ENCODE data around the gene FUBP3.
"Not testable (repeated sequence)": the region's sequence is repeated elsewhere in the genome, so short reads cannot be mapped to it uniquely, and the experiment has no call there.

FUBP3 gene

DNA sequence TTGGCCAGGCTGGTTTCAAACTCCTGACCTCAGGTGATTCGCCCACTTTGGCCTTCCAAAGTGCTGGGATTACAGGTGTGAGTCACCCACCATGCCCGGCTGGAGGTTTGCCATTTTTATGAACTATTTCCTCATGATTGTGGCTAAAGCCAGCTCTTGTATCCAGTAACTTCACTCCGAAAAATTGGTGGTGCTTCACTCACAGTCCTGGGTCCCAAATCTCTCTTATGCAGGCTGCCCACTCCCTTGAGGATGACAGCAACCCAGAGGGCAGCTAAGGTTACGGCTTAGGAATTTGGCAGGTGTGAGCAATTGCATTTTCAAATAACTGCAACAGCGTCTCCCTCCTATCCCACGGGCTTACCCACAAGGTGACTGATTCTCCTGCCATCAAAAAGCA lies 23.4 kb upstream of the FUBP3 start:
- POLR2A ChIA-PET = no interaction called here
- CTCF ChIA-PET = no interaction called here
- TF ChIP-seq, protein P1, sequence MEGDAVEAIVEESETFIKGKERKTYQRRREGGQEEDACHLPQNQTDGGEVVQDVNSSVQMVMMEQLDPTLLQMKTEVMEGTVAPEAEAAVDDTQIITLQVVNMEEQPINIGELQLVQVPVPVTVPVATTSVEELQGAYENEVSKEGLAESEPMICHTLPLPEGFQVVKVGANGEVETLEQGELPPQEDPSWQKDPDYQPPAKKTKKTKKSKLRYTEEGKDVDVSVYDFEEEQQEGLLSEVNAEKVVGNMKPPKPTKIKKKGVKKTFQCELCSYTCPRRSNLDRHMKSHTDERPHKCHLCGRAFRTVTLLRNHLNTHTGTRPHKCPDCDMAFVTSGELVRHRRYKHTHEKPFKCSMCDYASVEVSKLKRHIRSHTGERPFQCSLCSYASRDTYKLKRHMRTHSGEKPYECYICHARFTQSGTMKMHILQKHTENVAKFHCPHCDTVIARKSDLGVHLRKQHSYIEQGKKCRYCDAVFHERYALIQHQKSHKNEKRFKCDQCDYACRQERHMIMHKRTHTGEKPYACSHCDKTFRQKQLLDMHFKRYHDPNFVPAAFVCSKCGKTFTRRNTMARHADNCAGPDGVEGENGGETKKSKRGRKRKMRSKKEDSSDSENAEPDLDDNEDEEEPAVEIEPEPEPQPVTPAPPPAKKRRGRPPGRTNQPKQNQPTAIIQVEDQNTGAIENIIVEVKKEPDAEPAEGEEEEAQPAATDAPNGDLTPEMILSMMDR (IDR thresholded peaks at IDR 0.05; ENCODE audit: control extremely low read depth, extremely low read depth, low read depth, missing control alignments) = no peak
- DNase-seq (ENCODE audit: extremely low spot score) = no peak

DNA sequence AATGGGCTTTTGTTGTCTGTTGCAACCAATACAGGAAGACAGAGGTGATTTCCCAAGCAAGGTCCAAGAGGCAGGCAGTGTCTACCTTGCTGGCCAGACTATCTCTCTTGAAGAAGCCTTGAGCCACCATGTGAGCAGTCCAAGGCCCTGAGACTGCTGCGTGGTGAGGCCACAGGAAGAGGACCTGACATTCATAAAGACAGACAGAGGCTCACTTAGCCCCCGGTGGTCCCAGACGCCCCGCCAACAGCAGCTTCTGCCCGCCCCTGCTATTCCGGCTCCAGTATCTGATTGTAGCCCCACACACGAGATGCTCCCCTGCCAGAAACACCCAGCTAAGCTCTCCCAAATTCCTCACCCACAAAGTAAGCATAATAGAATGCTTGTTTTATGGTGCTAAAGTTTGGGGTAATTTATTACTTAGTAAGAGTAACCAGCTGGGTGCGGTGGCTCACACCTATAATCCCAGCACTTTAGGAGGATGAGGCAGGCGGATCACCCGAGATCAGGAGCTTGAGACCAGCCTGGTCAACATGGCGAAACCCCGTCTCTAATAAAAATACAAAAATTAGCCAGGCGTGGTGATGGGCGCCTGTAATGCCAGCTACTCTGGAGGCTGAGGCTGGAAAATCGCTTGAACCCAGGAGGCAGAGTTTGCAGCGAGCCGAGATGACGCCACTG lies 22.8 kb upstream of the FUBP3 start:
- ChIA-PET POLR2A (no interaction called here), CTCF (no interaction called here)
- no peak for DNase-seq (ENCODE audit: extremely low spot score)
- TF ChIP-seq, protein P1 (IDR thresholded peaks at IDR 0.05; ENCODE audit: control extremely low read depth, extremely low read depth, low read depth, missing control alignments) = no peak

DNA sequence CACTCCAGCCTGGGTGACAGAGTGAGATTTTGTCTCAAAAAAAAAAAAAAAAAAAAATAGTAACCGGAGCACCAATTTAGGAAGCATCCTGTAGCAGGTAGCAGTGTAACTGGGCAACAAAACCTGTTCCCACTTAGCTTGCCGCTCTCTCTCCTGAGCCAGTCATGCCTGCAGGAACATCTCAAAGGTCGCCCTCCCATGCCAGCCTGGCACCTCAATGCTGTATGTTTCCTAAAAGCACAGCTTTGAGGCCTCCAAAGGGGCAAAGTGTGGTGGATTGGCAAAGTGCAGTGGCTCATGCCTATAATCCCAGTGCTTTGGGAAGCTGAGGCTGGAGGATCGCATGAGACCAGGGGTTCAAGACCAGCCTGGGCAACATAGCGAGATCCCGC lies 22.3 kb upstream of the FUBP3 start:
- DNase-seq (ENCODE audit: extremely low spot score) = no peak
- CTCF ChIA-PET = no interaction called here
- TF ChIP-seq, protein P1 (IDR thresholded peaks at IDR 0.05; ENCODE audit: control extremely low read depth, extremely low read depth, low read depth, missing control alignments) = no peak
- POLR2A ChIA-PET = no interaction called here

DNA sequence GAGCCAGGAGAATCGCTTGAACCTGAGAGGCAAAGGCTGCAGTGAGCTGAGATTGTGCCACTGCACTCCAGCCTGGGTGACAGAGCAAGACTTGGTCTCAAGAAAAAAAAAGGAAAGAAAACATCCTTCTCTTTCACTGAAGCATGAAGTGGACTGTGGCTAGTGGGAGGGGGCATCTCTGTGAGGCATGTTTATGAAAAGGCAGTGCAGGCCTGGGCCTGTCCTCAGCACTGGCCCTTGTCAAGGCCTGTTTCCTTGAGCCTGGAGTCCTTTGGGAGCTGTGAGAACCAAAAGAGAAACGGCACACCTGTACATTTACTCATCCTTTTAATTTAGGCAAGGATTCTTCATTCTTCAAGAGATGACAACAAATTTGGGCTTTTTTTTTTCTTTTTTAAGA lies 18.3 kb upstream of the FUBP3 start:
- ChIA-PET CTCF (no interaction called here), POLR2A (no interaction called here)
- TF ChIP-seq, protein P1 (IDR thresholded peaks at IDR 0.05; ENCODE audit: control extremely low read depth, extremely low read depth, low read depth, missing control alignments) = no peak
- no peak for DNase-seq (ENCODE audit: extremely low spot score)

DNA sequence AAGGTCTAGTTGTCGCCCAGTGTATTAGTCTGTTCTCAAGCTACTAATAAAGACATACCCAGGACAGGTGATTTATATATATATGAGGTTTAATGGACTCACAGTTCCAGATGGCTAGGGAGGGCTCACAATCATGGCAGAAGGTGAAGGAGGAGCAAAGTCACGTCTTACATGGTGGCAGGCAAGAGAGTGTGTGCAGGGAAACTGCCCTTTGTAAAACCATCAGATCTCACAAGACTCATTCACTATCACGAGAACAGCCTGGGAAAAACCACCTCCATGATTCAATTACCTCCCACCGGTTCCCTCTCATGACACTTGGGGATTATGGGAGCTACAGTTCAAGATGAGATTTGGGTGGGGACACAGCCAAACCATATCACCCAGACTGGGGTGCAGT lies 16.9 kb upstream of the FUBP3 start:
- POLR2A ChIA-PET = not testable (repeated sequence)

DNA sequence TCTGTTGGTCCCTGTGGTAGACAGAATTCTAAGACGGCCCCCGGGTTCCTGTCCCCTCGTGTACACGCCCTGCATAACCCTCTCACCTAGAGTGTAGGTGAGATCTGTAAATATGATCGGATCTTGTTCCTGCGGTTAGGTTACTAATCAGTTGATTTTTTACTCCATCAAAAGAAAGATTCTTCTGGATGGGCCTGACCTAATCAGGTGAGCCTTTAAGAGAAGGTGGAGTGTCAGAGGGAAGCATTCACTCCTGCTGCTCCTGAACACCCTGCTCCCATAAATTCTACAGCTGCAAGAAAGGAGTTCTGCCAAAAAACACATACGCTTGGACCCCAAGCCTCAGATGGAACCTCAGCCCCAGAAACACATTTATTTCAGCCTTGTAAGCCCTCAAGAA lies 15.6 kb upstream of the FUBP3 start:
- ChIA-PET CTCF (interaction anchor here (1.3 kb wide), 1 partner anchor 28 kb away, joined by 3 read pairs; no protein-coding TSS in a partner anchor), POLR2A (no interaction called here)
- no peak for DNase-seq (ENCODE audit: extremely low spot score)
- TF ChIP-seq, protein P1 (IDR thresholded peaks at IDR 0.05; ENCODE audit: control extremely low read depth, extremely low read depth, low read depth, missing control alignments) = no peak

More for the DNA sequence above, 16.9 kb upstream of the FUBP3 start:
- DNase-seq (ENCODE audit: extremely low spot score); CTCF ChIA-PET: not testable (repeated sequence)

DNA sequence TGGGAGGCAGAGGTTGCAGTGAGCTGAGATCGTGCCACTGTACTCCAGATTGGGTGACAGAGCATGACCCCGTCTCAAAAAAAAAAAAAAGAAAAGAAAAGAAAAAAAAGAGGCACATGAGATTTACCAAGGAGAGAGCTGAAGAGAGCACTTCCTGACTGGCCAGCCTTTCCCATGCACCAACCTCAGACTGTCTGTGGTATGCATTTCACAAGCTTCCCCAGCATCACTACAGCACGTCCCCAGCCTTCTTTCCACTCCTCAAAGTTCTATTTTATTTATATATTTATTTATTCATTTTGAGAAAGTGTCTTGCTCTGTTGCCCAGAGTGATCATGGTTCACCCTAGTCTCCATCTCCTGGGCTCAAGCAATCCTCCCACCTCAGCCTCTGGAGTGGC lies 13.6 kb upstream of the FUBP3 start:
- CTCF ChIA-PET = no interaction called here
- TF ChIP-seq, protein P1 (IDR thresholded peaks at IDR 0.05; ENCODE audit: control extremely low read depth, extremely low read depth, low read depth, missing control alignments) = no peak
- DNase-seq (ENCODE audit: extremely low spot score) = no peak
- POLR2A ChIA-PET = interaction anchor here (0.7 kb wide), 1 partner anchor 42 kb away, joined by 3 read pairs; no protein-coding TSS in a partner anchor
